H1 (cell line): Measurements from ENCODE around the gene TBC1D30. TPM values are rescaled to one million over a fixed set of nuclear protein-coding genes. Genes with fewer than 3 reads are reported as not detected.

Experiments
- CTCF ChIA-PET: fragments of 300-600 bp; sonication (Branson Sonifier 250); formaldehyde crosslinking; loops from one replicate; lab custom pipeline; 2021; ENCODE audit not compliant: partially characterized antibody; lab: Charles Lee
- POLR2A ChIA-PET: fragments of 300-600 bp; sonication (Branson Sonifier 250); formaldehyde crosslinking; loops from one replicate; lab custom pipeline; 2021; ENCODE audit warnings: inconsistent platforms; ENCODE audit not compliant: partially characterized antibody; lab: Charles Lee
- DNase-seq, 2 experiments: peaks; one replicate each; pipeline versions ENCODE4 v3.0.0 to v3.0.0-alpha.2; 2010 to 2022; ENCODE audit warnings: low spot score in 2 of 2, low read depth in 1 of 2, mixed read lengths in 1 of 2
- FAIRE-seq: peaks from 2 replicates; lab custom pipeline; 2011; peaks lifted over from hg19 to GRCh38; lab: Jason Lieb, UNC
- H2AFZ ChIP-seq: 2 replicates; pipeline ENCODE4 v1.8.1; 2012; ENCODE audit warnings: low read length, inconsistent platforms
- H2AK5ac ChIP-seq: 2 replicates; pipeline ENCODE4 v1.6.1; 2013; ENCODE audit warnings: low read depth, low read length
- H2BK120ac ChIP-seq: replicated peaks from 2 replicates; pipeline ENCODE3; 2013; ENCODE audit warnings: low read depth, low read length, inconsistent platforms
- H2BK12ac ChIP-seq: 2 replicates; pipeline ENCODE4 v1.6.1; 2013; ENCODE audit warnings: low read depth, low read length
- H2BK15ac ChIP-seq: 2 replicates; pipeline ENCODE4 v1.6.1; 2013; ENCODE audit warnings: low read length
- H2BK20ac ChIP-seq: 2 replicates; pipeline ENCODE4 v1.6.1; 2013; ENCODE audit warnings: low read length
- H2BK5ac ChIP-seq: 2 replicates; pipeline ENCODE4 v1.6.1; 2013; ENCODE audit warnings: low read depth, low read length
- H3K14ac ChIP-seq: 2 replicates; pipeline ENCODE4 v1.6.1; 2013; ENCODE audit warnings: inconsistent platforms; ENCODE audit not compliant: insufficient read length
- H3K18ac ChIP-seq: 2 replicates; pipeline ENCODE4 v1.6.1; 2013; ENCODE audit warnings: low read length; ENCODE audit errors: extremely low read depth
- H3K23ac ChIP-seq: 2 replicates; pipeline ENCODE4 v1.6.1; 2013; ENCODE audit warnings: inconsistent platforms; ENCODE audit not compliant: insufficient read length
- H3K23me2 ChIP-seq: 2 replicates; pipeline ENCODE4 v1.6.1; 2013; ENCODE audit warnings: low read depth, low read length
- H3K27ac ChIP-seq: 2 replicates; pipeline ENCODE4 v1.6.1; 2011; ENCODE audit warnings: low read depth, low read length, inconsistent platforms
- H3K27me3 ChIP-seq, 4 experiments: replicated peaks in 1 of 4; 1 replicate in 1 of 4; 2 replicates in 3 of 4; pipeline versions ENCODE4 v1.6.1 to v1.8.1; 2011 to 2013; ENCODE audit warnings: low read length in 3 of 4, mild to moderate bottlenecking in 3 of 4, inconsistent platforms in 2 of 4, mixed read lengths in 2 of 4, moderate library complexity in 1 of 4; ENCODE audit not compliant: control insufficient read depth in 3 of 4, insufficient read depth in 3 of 4; ENCODE audit errors: extremely low read depth in 1 of 4
- H3K36me3 ChIP-seq, 4 experiments: 2 replicates each; pipeline versions ENCODE4 v1.6.1 to v1.8.1; 2011 to 2013; ENCODE audit warnings: mild to moderate bottlenecking in 4 of 4, low read length in 3 of 4, moderate library complexity in 2 of 4, control low read depth in 1 of 4, inconsistent platforms in 1 of 4; ENCODE audit not compliant: insufficient read depth in 4 of 4, control insufficient read depth in 2 of 4
- H3K4ac ChIP-seq: replicated peaks from 2 replicates; pipeline ENCODE3; 2013; ENCODE audit warnings: low read length, low read depth, mixed read lengths, inconsistent platforms; ENCODE audit not compliant: insufficient read length
- H3K4me1 ChIP-seq, 4 experiments: replicated peaks in 1 of 4; 1 replicate in 1 of 4; 2 replicates in 3 of 4; pipeline versions ENCODE4 v1.6.1 to v1.8.1; 2011 to 2013; ENCODE audit warnings: low read length in 3 of 4, inconsistent platforms in 2 of 4, mixed read lengths in 1 of 4; ENCODE audit not compliant: insufficient read depth in 4 of 4, control insufficient read depth in 3 of 4
- H3K4me2 ChIP-seq, 2 experiments: 2 replicates each; pipeline versions ENCODE4 v1.6.1 to v1.8.1; 2011 to 2013; ENCODE audit warnings: low read depth in 2 of 2, low read length in 2 of 2, control low read depth in 1 of 2, inconsistent platforms in 1 of 2, mild to moderate bottlenecking in 1 of 2; ENCODE audit not compliant: insufficient read depth in 1 of 2
- H3K4me3 ChIP-seq, 4 experiments: fragments of 200-600, 300-600 bp in 1 of 4; sonication (generic), shearing (Covaris generic), sonication (Bioruptor Twin) in 1 of 4; 2 replicates each; pipeline versions ENCODE4 v1.5.1 to v1.8.1; 2011 to 2016; ENCODE audit warnings: low read length in 4 of 4, low read depth in 3 of 4, control low read depth in 2 of 4, inconsistent platforms in 2 of 4, mild to moderate bottlenecking in 2 of 4, mixed read lengths in 1 of 4, moderate library complexity in 1 of 4; ENCODE audit not compliant: insufficient read depth in 2 of 4; ENCODE audit errors: extremely low read depth in 1 of 4
- H3K56ac ChIP-seq: replicated peaks from 2 replicates; pipeline ENCODE3; 2013; ENCODE audit warnings: low read depth, mild to moderate bottlenecking, mixed read lengths, low read length, inconsistent platforms; ENCODE audit not compliant: insufficient read length
- H3K79me1 ChIP-seq: 2 replicates; pipeline ENCODE4 v1.6.1; 2013; ENCODE audit warnings: low read depth, low read length, control low read depth
- H3K79me2 ChIP-seq, 2 experiments: 2 replicates each; pipeline versions ENCODE4 v1.6.1 to v1.8.1; 2012 to 2013; ENCODE audit warnings: low read length in 2 of 2, mild to moderate bottlenecking in 2 of 2, inconsistent platforms in 1 of 2; ENCODE audit not compliant: insufficient read depth in 2 of 2, control insufficient read depth in 1 of 2
- H3K9ac ChIP-seq, 4 experiments: replicated peaks in 1 of 4; 1 replicate in 1 of 4; 2 replicates in 3 of 4; pipeline versions ENCODE4 v1.6.1 to v1.8.1; 2011 to 2013; ENCODE audit warnings: low read depth in 3 of 4, low read length in 3 of 4, control low read depth in 2 of 4, mild to moderate bottlenecking in 2 of 4, moderate library complexity in 2 of 4, inconsistent platforms in 1 of 4; ENCODE audit errors: extremely low read depth in 1 of 4
- H3K9me3 ChIP-seq, 2 experiments: 2 replicates each; pipeline versions ENCODE4 v1.6.1 to v1.8.1; 2012 to 2013; ENCODE audit warnings: mild to moderate bottlenecking in 2 of 2, moderate library complexity in 2 of 2, control low read depth in 1 of 2, inconsistent platforms in 1 of 2, low read depth in 1 of 2, low read length in 1 of 2, mixed read lengths in 1 of 2; ENCODE audit not compliant: insufficient read depth in 2 of 2
- H4K20me1 ChIP-seq, 2 experiments: replicated peaks in 1 of 2; 2 replicates each; pipeline versions ENCODE3 to v1.8.1; 2011 to 2013; ENCODE audit warnings: inconsistent platforms in 2 of 2, low read length in 2 of 2, mild to moderate bottlenecking in 1 of 2; ENCODE audit not compliant: insufficient read depth in 2 of 2, control insufficient read depth in 1 of 2
- H4K5ac ChIP-seq: 2 replicates; pipeline ENCODE4 v1.6.1; 2013; ENCODE audit warnings: low read length, low read depth, mixed read lengths, inconsistent platforms; ENCODE audit not compliant: insufficient read length
- H4K8ac ChIP-seq: 2 replicates; pipeline ENCODE4 v1.8.0; 2013; ENCODE audit warnings: mild to moderate bottlenecking, moderate library complexity, low read length, inconsistent platforms; ENCODE audit not compliant: insufficient read depth; ENCODE audit errors: extremely low read depth
- H4K91ac ChIP-seq: replicated peaks from 2 replicates; pipeline ENCODE3; 2013; ENCODE audit warnings: low read length, mixed read lengths, inconsistent platforms; ENCODE audit not compliant: insufficient read length
- WGBS, 2 experiments: shearing (Covaris generic) in 1 of 2; methylation state at CpG; one replicate each; pipeline versions ENCODE4 v1.1.6 to v1.1.7; 2013 to 2015; ENCODE audit warnings: low lambda C conversion rate in 2 of 2, mixed read lengths in 2 of 2, inconsistent platforms in 1 of 2, low coverage in 1 of 2, missing lambda C conversion rate in 1 of 2; ENCODE audit not compliant: insufficient replicate concordance in 2 of 2, insufficient coverage in 1 of 2, insufficient read length in 1 of 2; ENCODE audit errors: extremely low coverage in 1 of 2, missing lambda C conversion rate in 1 of 2; 5-methylcytosine and 5-hydroxymethylcytosine counted together
- polyA plus RNA-seq, 7 experiments: library from polyadenylated mRNA; depleted of rRNA in 3 of 7; stranded (reverse) in 5 of 7; unstranded in 2 of 7; fragments of >200 nt in 5 of 7; fragments of 200-250 nt in 2 of 7; gene quantifications; 1 replicate in 5 of 7; 2 replicates in 1 of 7; 4 replicates in 1 of 7; pipeline versions ENCODE4 v1.2.1 to v1.2.3, GENCODE V29; 2011 to 2013; ENCODE audit warnings: missing spikeins in 2 of 7, mixed read lengths in 2 of 7
- total RNA-seq: library from RNA; stranded (reverse); fragmentation: NEBNext Ultra II Directional; extraction: Animal tissue kit (Norgen Biotek cat#: 25700); gene quantifications from 2 replicates; pipeline ENCODE4 v1.2.1, GENCODE V29; 2021

The TBC1D30 gene
- total and polyA plus RNA-seq, 2 of the 8 experiments (the other 6 are each of a cell fraction or from before 2014, with no cell fraction given) = 2.8 to 5.5 TPM

DNA sequence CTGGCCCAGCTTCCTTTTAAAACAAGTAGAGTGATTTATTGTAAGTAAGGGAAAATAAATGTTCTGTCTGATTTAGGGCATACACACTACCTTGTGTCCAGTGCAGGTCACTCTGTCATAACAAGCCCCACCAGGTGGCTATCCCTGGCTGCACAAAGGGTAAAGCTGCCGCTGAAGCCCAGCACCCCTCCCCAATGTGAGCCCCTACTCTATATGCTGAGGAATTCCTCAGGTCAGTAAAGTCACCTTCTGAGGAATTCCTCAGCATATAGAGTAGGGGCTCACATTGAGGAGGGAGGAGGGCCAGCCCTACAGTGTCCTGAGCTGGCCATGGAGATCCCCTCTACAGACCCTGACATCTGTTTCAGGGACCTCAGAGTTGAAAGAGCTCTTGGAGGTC, 67.2 kb downstream of the TBC1D30 start:
- Histone ChIP-seq H3K23me2 (0 out of 2 replicates have a peak, but pooled peaks cover 2% of the 10 kb centered on the region), H2AFZ (0 out of 2 replicates have a peak overlapping the region, but pooled peaks have one; percentile 24), H3K4ac (no peak overlapping the region), H3K79me1 (no peaks in the 10 kb centered on the region), H4K8ac (no peak overlapping the region), H3K79me2 (no peaks in the 10 kb centered on the region), H2BK20ac (no peak overlapping the region), H2BK15ac (no peak overlapping the region), H3K27ac (no peak overlapping the region), H3K23ac (no peak overlapping the region), H2BK5ac (no peak overlapping the region), H3K9ac (no peak overlapping the region), H3K4me1 (peaks cover 0 to 5% (median 2%) of the 10 kb centered on the region in 4 experiments; a peak in 3 of 7 replicates), H3K36me3 (no peaks in the 10 kb centered on the region), H3K9me3 (no peaks in the 10 kb centered on the region), H2BK12ac (no peak overlapping the region; the same call in 1 of the 2 replicates), H4K20me1 (no peaks in the 10 kb centered on the region), H3K56ac (no peak overlapping the region), H2BK120ac (no peak overlapping the region), H3K18ac (no peak overlapping the region), H3K4me3 (no peak overlapping the region), H4K5ac (no peak overlapping the region), H3K27me3 (no peaks in the 10 kb centered on the region), H3K14ac (no peak overlapping the region), H4K91ac (no peak overlapping the region), H2AK5ac (no peak overlapping the region), H3K4me2 (no peak overlapping the region)
- ChIA-PET POLR2A (interaction anchor here (0.8 to 1.0 kb wide), 2 partner anchors 207 to 215 kb away, joined by 4 read pairs; no protein-coding TSS in a partner anchor), CTCF (interaction anchor here (0.8 to 7.0 kb wide), 45 partner anchors 9 to 452 kb away, joined by 3 to 74 read pairs (median 5); partner anchors contain the start of gene WIF1)
- FAIRE-seq = no peak
- 85% methylated on average over 1 of the region's 1 CpG; no CpG with 5 or more reads in 1 of the 2 experiments for WGBS, 2 experiments
- DNase-seq = no peak
